ENCODE data around the gene CEP126. TPM values are rescaled to one million over a fixed set of nuclear protein-coding genes. Genes with fewer than 3 reads are reported as not detected.

Gene CEP126
- total RNA-seq, 4 donors from 2014 or later, result 4.3 to 11.7 (median 9.6) TPM

GRCh38 chr11:101944923-101945322 lies 30.1 kb downstream of the CEP126 start:
- H3K36me3 ChIP-seq, result peaks cover 0 to 37% of the 10 kb centered on the region in 2 donors
- H3K4me3 ChIP-seq, result no peak overlapping the region
- no peak overlapping the region for H3K27ac ChIP-seq
- no peaks in the 10 kb centered on the region for H3K27me3 ChIP-seq
- 94 to 100% methylated on average over 2 of the region's 2 CpGs for WGBS, 2 donors (ENCODE audit: low coverage in 1 of 2)
- no peaks in the 10 kb centered on the region for H3K4me1 ChIP-seq
- H3K9me3 ChIP-seq, result no peaks in the 10 kb centered on the region
- TF ChIP-seq POLR2AphosphoS5 (IDR thresholded peaks at IDR 0.05) (no peak), POLR2A (IDR thresholded peaks at IDR 0.05) (no peak), CTCF (IDR thresholded peaks at IDR 0.05) (no peak), EP300 (IDR thresholded peaks at IDR 0.05) (no peak)
- no peak for ATAC-seq

- no peaks in the 10 kb centered on the region for H3K27me3 ChIP-seq
- no peaks in the 10 kb centered on the region for H3K4me1 ChIP-seq
- no peaks in the 10 kb centered on the region for H3K9me3 ChIP-seq
- H3K27ac ChIP-seq, result no peak overlapping the region
- H3K4me3 ChIP-seq, result no peak overlapping the region
- peaks cover 0 to 38% of the 10 kb centered on the region in 2 donors for H3K36me3 ChIP-seq
- no peak for ATAC-seq
- 83 to 85% methylated on average over 4 of the region's 4 CpGs for WGBS, 2 donors (ENCODE audit: low coverage in 1 of 2)
- TF ChIP-seq CTCF (IDR thresholded peaks at IDR 0.05), result no peak
These were observed 30.6 kb downstream of the CEP126 start for GRCh38 chr11:101945448-101945847.

GRCh38 chr11:101949680-101950220 lies 34.9 kb downstream of the CEP126 start:
- ATAC-seq, result no peak
- H3K9me3 ChIP-seq, result no peaks in the 10 kb centered on the region
- peaks cover 0 to 41% of the 10 kb centered on the region in 2 donors for H3K36me3 ChIP-seq
- no peak overlapping the region for H3K4me3 ChIP-seq
- H3K4me1 ChIP-seq, result no peaks in the 10 kb centered on the region
- no peak for TF ChIP-seq POLR2AphosphoS5 (IDR thresholded peaks at IDR 0.05)
- no peak for TF ChIP-seq POLR2A (IDR thresholded peaks at IDR 0.05)
- TF ChIP-seq EP300 (IDR thresholded peaks at IDR 0.05), result no peak
- no peak for TF ChIP-seq CTCF (IDR thresholded peaks at IDR 0.05)
- H3K27ac ChIP-seq, result no peak overlapping the region
- 58 to 80% methylated on average over 1 of the region's 1 CpG for WGBS, 2 donors (ENCODE audit: low coverage in 1 of 2)
- H3K27me3 ChIP-seq, result no peaks in the 10 kb centered on the region

- H3K27me3 ChIP-seq, result no peaks in the 10 kb centered on the region
- TF ChIP-seq EP300 (IDR thresholded peaks at IDR 0.05) (no peak), POLR2A (IDR thresholded peaks at IDR 0.05) (no peak), POLR2AphosphoS5 (IDR thresholded peaks at IDR 0.05) (no peak), CTCF (IDR thresholded peaks at IDR 0.05) (no peak)
- H3K4me3 ChIP-seq, result no peak overlapping the region
- 89 to 92% methylated on average over 3 of the region's 3 CpGs for WGBS, 2 donors (ENCODE audit: low coverage in 1 of 2)
- H3K36me3 ChIP-seq, result peaks cover 4 to 46% of the 10 kb centered on the region in 2 donors
- no peaks in the 10 kb centered on the region for H3K9me3 ChIP-seq
- no peaks in the 10 kb centered on the region for H3K4me1 ChIP-seq
- H3K27ac ChIP-seq, result no peak overlapping the region
- ATAC-seq, result no peak
These were observed 40.5 kb downstream of the CEP126 start for GRCh38 chr11:101955278-101955677.

GRCh38 chr11:101955701-101956100 lies 40.9 kb downstream of the CEP126 start:
- no peak overlapping the region for H3K4me3 ChIP-seq
- H3K27me3 ChIP-seq, result no peaks in the 10 kb centered on the region
- H3K9me3 ChIP-seq, result no peaks in the 10 kb centered on the region
- no peak for TF ChIP-seq POLR2A (IDR thresholded peaks at IDR 0.05)
- no peak for TF ChIP-seq CTCF (IDR thresholded peaks at IDR 0.05)
- TF ChIP-seq EP300 (IDR thresholded peaks at IDR 0.05), result no peak
- no peak for ATAC-seq
- WGBS, 2 donors (ENCODE audit: low coverage in 1 of 2), result 88 to 94% methylated on average over 5 of the region's 5 CpGs
- no peak overlapping the region for H3K27ac ChIP-seq
- H3K4me1 ChIP-seq, result no peaks in the 10 kb centered on the region
- peaks cover 4 to 47% of the 10 kb centered on the region in 2 donors for H3K36me3 ChIP-seq
